Smooth muscle cell (in vitro differentiated cells): ENCODE data around the gene CCL5. TPM values are rescaled to one million over a fixed set of nuclear protein-coding genes. Genes with fewer than 3 reads are reported as not detected.

Source experiments
- DNase-seq: peaks from one replicate; lab custom pipeline; 2025; ENCODE audit not compliant: unreplicated experiment; lab: John Stamatoyannopoulos, UW
- H2AFZ ChIP-seq: fragments of 200-600 bp; sonication (generic); 2 replicates; pipeline ENCODE4 v1.6.0; 2016; ENCODE audit warnings: antibody characterized with exemption, low read depth, mild to moderate bottlenecking
- H3F3A ChIP-seq: fragments of 200-600 bp; sonication (generic); 2 replicates; pipeline ENCODE4 v1.6.0; 2017; ENCODE audit warnings: antibody characterized with exemption, low read depth
- H3K27ac ChIP-seq: fragments of 200-600 bp; sonication (generic); 2 replicates; pipeline ENCODE4 v1.5.1; 2016; ENCODE audit warnings: low read depth, mild to moderate bottlenecking
- H3K27me3 ChIP-seq: fragments of 200-600 bp; sonication (generic); 2 replicates; pipeline ENCODE4 v1.6.1; 2016; ENCODE audit warnings: low read depth, mild to moderate bottlenecking
- H3K36me3 ChIP-seq: fragments of 200-600 bp; sonication (generic); 2 replicates; pipeline ENCODE4 v1.5.1; 2016; ENCODE audit warnings: low read depth
- H3K4me1 ChIP-seq: fragments of 200-600 bp; sonication (generic); 2 replicates; pipeline ENCODE4 v1.5.1; 2016; ENCODE audit warnings: low read depth
- H3K4me2 ChIP-seq: fragments of 200-600 bp; sonication (generic); 2 replicates; pipeline ENCODE4 v1.6.0; 2016; ENCODE audit warnings: mild to moderate bottlenecking
- H3K4me3 ChIP-seq: fragments of 200-600 bp; sonication (generic); 2 replicates; pipeline ENCODE4 v1.5.1; 2016; ENCODE audit warnings: mild to moderate bottlenecking
- H3K79me2 ChIP-seq: fragments of 200-600 bp; sonication (generic); 2 replicates; pipeline ENCODE4 v1.6.0; 2016; ENCODE audit warnings: low read depth, mild to moderate bottlenecking
- H3K9ac ChIP-seq: fragments of 200-600 bp; sonication (generic); 2 replicates; pipeline ENCODE4 v1.6.0; 2016; ENCODE audit warnings: low read depth
- H3K9me3 ChIP-seq: fragments of 200-600 bp; sonication (generic); replicated peaks from 2 replicates; pipeline ENCODE4 v1.5.1; 2016; ENCODE audit warnings: low read depth
- H4K20me1 ChIP-seq: fragments of 200-600 bp; sonication (generic); 2 replicates; pipeline ENCODE4 v1.6.0; 2016; ENCODE audit warnings: low read depth
- CTCF ChIP-seq: fragments of 200-600 bp; sonication (generic); IDR thresholded peaks from 2 replicates; pipeline ENCODE4 v1.5.1; 2017; ENCODE audit warnings: borderline replicate concordance, mild to moderate bottlenecking, antibody characterized with exemption; ENCODE audit not compliant: insufficient read depth, poor library complexity, severe bottlenecking
- WGBS: methylation state at CpG from one replicate; pipeline ENCODE4 v1.1.7; 2016; ENCODE audit warnings: low lambda C conversion rate; 5-methylcytosine and 5-hydroxymethylcytosine counted together
- polyA plus RNA-seq: library from polyadenylated mRNA; unstranded; fragments of >200 nt; fragmentation: Nextera tagmentation; extraction: Ambion mirVana; gene quantifications from 2 replicates; pipeline ENCODE4 v1.2.1, GENCODE V29; 2016
- total RNA-seq: library from RNA; depleted of rRNA; stranded (reverse); fragments of >200 nt; gene quantifications from 2 replicates; pipeline ENCODE4 v1.2.3, GENCODE V29; 2014

CCL5 gene
- total and polyA plus RNA-seq, 2 experiments from 2014 or later = 0.09 TPM; not detected in 1

DNA sequence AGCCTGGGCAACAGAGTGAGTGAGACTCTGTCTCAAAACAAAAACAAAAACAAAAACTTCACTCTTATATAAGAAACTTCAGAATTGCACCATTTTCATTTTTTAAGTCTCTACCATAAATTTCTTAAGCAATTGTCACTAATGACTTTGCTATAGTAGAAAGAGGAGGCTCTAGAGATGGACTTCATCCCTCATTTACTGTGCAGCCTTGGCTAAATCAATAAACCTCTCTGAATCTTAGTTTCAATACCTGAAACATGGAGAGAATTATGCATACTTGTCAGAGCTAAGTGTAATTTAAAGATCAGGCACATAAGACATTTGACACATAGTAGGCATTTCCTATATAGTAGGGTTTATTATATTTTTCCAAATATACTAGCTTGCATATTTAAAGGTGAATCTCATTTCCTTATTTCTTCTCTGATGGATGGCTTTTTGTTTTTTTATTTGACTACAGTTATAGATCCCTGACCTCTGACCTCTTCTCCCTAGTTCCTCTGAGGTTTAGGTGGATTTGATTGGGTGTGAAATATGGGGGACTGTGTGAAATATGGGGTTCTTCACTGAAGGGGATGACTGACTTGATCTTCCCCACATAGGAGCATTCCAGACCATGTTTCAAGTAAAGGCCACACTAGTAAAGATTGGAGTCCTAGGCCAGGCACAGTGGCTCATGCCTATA lies 2.7 kb downstream of the CCL5 start:
- no peaks in the 10 kb centered on the region for H3K36me3 ChIP-seq
- no peaks in the 10 kb centered on the region for H3K27me3 ChIP-seq
- no peak overlapping the region for H2AFZ ChIP-seq
- no peaks in the 10 kb centered on the region for H3K79me2 ChIP-seq
- no peak overlapping the region for H3K4me3 ChIP-seq
- no peak overlapping the region for H3K9ac ChIP-seq
- H3K9me3 ChIP-seq = no peaks in the 10 kb centered on the region
- TF ChIP-seq CTCF = no peak
- H3F3A ChIP-seq = no peaks in the 10 kb centered on the region
- no peak overlapping the region for H3K27ac ChIP-seq
- no peaks in the 10 kb centered on the region for H4K20me1 ChIP-seq
- H3K4me1 ChIP-seq = no peaks in the 10 kb centered on the region
- DNase-seq = no peak
- no peak overlapping the region for H3K4me2 ChIP-seq

GRCh38 chr17:35876534-35876933 lies 3.6 kb downstream of the CCL5 start:
- H3F3A ChIP-seq = no peaks in the 10 kb centered on the region
- no peak for DNase-seq
- no peak overlapping the region for H2AFZ ChIP-seq
- no peaks in the 10 kb centered on the region for H3K27me3 ChIP-seq
- no peak overlapping the region for H3K4me3 ChIP-seq
- no peaks in the 10 kb centered on the region for H3K36me3 ChIP-seq
- 69% methylated on average over 3 of the region's 3 CpGs for WGBS
- no peak overlapping the region for H3K9ac ChIP-seq
- H3K4me2 ChIP-seq = no peak overlapping the region
- no peaks in the 10 kb centered on the region for H3K4me1 ChIP-seq
- TF ChIP-seq CTCF = no peak
- H3K9me3 ChIP-seq = no peaks in the 10 kb centered on the region
- no peak overlapping the region for H3K27ac ChIP-seq
- no peaks in the 10 kb centered on the region for H3K79me2 ChIP-seq
- no peaks in the 10 kb centered on the region for H4K20me1 ChIP-seq

GRCh38 chr17:35875800-35876139 lies 4.4 kb downstream of the CCL5 start:
- Histone ChIP-seq H3F3A (no peaks in the 10 kb centered on the region), H3K4me2 (no peak overlapping the region), H3K79me2 (no peaks in the 10 kb centered on the region), H4K20me1 (no peaks in the 10 kb centered on the region), H3K4me1 (no peaks in the 10 kb centered on the region), H3K27me3 (no peaks in the 10 kb centered on the region), H3K27ac (no peak overlapping the region), H3K36me3 (no peaks in the 10 kb centered on the region), H2AFZ (no peak overlapping the region), H3K4me3 (no peak overlapping the region), H3K9ac (no peak overlapping the region), H3K9me3 (no peaks in the 10 kb centered on the region)
- DNase-seq = no peak
- TF ChIP-seq CTCF = no peak
- 100% methylated on average over 3 of the region's 3 CpGs for WGBS

DNA sequence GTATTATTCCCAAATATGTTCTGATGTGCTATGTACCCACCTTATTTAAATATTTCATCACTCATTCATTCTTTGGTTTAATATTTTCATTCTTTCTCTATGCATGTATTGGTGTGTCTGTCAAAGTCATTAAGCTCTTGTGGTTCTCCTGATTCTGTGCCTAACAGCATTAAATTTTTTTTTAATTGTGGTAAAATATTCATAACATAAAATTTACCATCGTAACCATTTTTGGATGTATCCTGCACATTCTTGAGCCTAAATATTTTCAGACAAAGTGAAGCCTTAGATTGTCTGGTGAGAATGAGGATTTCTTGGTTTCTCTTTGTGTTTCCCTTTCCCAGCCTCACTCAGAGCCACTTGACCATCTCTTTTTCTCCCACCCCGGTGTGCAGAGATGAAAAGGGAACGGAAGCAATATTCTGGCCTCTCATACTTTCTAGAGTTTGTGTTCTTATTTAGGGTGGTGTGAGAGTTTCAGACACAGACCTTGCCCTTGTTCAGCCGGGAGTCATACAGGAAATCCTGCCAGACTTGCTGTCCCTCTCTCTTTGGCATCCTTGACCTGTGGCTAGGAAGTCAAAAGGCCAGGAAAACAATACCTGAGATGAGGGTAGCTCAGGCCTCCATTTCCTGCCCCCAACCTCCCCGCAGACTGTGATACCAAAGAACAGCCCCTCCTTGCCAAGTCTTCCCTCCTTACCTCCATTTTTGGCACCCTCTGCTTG lies 4.9 kb downstream of the CCL5 start:
- H3K27ac ChIP-seq = no peak overlapping the region
- no peak overlapping the region for H3K4me3 ChIP-seq
- no peaks in the 10 kb centered on the region for H3K36me3 ChIP-seq
- no peaks in the 10 kb centered on the region for H4K20me1 ChIP-seq
- no peak for DNase-seq
- 77% methylated on average over 5 of the region's 5 CpGs for WGBS
- no peaks in the 10 kb centered on the region for H3K9me3 ChIP-seq
- no peaks in the 10 kb centered on the region for H3K27me3 ChIP-seq
- no peaks in the 10 kb centered on the region for H3F3A ChIP-seq
- no peak overlapping the region for H2AFZ ChIP-seq
- H3K79me2 ChIP-seq = no peaks in the 10 kb centered on the region
- H3K4me1 ChIP-seq = no peaks in the 10 kb centered on the region
- TF ChIP-seq CTCF = no peak
- H3K9ac ChIP-seq = no peak overlapping the region
- H3K4me2 ChIP-seq = no peak overlapping the region
